GM12878 (cell line): ENCODE measurements around the gene RBM6.

Experiments used
- CREM ChIP-seq: IDR thresholded peaks from 2 replicates; pipeline ENCODE4 v1.6.1; 2014; ENCODE audit warnings: antibody characterized with exemption, low read depth
- EZH2 ChIP-seq: IDR thresholded peaks from 2 replicates; pipeline ENCODE4 v1.6.1; 2012; ENCODE audit warnings: low read depth, mild to moderate bottlenecking, control low read depth, inconsistent platforms, low read length, borderline replicate concordance; ENCODE audit not compliant: control insufficient read depth
- POLR2A ChIP-seq: IDR thresholded peaks from 2 replicates; pipeline ENCODE4 v1.6.1; 2011; ENCODE audit warnings: low read depth, mild to moderate bottlenecking, low read length
- SP1 ChIP-seq: IDR thresholded peaks from one replicate; pipeline ENCODE4 v1.6.1; 2011; ENCODE audit warnings: low read depth, low read length
- TARDBP ChIP-seq: IDR thresholded peaks from 2 replicates; pipeline ENCODE4 v1.6.1; 2016; ENCODE audit warnings: borderline replicate concordance
- TF ChIP-seq, protein P1 (sequence below): fragments of 450-650 bp; IDR thresholded peaks from 2 replicates; pipeline ENCODE4 v1.6.1; 2016; ENCODE audit warnings: mild to moderate bottlenecking, moderate library complexity, borderline replicate concordance

DNA sequence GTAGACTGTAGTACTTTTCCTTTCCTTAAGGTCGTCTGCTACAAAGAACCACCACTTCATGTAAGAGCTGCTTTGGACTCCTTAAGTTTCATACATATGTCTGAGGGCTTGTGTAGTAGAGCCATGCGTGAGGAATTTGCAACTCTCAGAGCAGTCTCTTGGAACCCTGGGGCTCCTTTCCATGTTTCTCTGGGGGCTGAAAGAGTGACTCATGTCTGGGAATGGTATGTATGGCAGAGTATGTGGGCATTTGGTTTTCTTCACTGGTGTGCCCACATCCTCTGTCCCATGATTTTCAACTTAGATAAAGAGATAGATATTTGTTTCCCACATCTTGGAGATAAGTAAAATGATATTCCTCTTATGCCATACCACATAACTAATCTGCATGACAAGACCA, 128.2 kb downstream of the RBM6 start:
- TF ChIP-seq SP1 = no peak
- TF ChIP-seq, protein P1, sequence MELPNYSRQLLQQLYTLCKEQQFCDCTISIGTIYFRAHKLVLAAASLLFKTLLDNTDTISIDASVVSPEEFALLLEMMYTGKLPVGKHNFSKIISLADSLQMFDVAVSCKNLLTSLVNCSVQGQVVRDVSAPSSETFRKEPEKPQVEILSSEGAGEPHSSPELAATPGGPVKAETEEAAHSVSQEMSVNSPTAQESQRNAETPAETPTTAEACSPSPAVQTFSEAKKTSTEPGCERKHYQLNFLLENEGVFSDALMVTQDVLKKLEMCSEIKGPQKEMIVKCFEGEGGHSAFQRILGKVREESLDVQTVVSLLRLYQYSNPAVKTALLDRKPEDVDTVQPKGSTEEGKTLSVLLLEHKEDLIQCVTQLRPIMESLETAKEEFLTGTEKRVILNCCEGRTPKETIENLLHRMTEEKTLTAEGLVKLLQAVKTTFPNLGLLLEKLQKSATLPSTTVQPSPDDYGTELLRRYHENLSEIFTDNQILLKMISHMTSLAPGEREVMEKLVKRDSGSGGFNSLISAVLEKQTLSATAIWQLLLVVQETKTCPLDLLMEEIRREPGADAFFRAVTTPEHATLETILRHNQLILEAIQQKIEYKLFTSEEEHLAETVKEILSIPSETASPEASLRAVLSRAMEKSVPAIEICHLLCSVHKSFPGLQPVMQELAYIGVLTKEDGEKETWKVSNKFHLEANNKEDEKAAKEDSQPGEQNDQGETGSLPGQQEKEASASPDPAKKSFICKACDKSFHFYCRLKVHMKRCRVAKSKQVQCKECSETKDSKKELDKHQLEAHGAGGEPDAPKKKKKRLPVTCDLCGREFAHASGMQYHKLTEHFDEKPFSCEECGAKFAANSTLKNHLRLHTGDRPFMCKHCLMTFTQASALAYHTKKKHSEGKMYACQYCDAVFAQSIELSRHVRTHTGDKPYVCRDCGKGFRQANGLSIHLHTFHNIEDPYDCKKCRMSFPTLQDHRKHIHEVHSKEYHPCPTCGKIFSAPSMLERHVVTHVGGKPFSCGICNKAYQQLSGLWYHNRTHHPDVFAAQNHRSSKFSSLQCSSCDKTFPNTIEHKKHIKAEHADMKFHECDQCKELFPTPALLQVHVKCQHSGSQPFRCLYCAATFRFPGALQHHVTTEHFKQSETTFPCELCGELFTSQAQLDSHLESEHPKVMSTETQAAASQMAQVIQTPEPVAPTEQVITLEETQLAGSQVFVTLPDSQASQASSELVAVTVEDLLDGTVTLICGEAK = no peak
- TF ChIP-seq CREM = no peak
- TF ChIP-seq EZH2 = no peak
- TF ChIP-seq POLR2A = no peak
- no peak for TF ChIP-seq TARDBP
